Measurements from ENCODE around the gene GLI1.

DNA sequence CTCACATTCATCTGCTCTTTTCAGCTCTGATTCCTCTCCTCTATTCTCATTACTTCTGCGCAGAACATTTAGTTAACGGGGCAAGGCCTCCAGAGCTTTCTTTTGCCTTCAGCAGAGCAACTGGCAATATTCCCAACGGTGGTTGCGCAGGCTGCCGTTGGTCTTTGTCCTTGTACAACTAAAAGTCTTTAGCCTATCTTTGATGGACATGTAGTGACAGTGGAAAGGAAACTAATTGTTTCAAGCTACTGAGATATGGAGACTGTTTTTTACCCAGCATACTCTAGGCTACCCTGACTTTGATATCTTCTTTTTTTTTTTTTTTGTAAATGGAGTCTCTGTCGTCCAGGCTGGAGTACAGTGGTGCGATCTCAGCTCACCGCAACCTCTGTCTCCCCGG, 41.3 kb upstream of the GLI1 start:
- TF ChIP-seq EP300 (IDR thresholded peaks at IDR 0.05; ENCODE audit: borderline replicate concordance) (no peak), TEAD4 (IDR thresholded peaks at IDR 0.05) (no peak), YY1 (IDR thresholded peaks at IDR 0.05; ENCODE audit: low read depth) (no peak), CREB1 (IDR thresholded peaks at IDR 0.05; ENCODE audit: low read depth) (no peak), RAD21 (IDR thresholded peaks at IDR 0.05; ENCODE audit: low read depth) (no peak), CEBPB (IDR thresholded peaks at IDR 0.05) (no peak), MAX (IDR thresholded peaks at IDR 0.05) (no peak)
- TF ChIP-seq, protein P1, sequence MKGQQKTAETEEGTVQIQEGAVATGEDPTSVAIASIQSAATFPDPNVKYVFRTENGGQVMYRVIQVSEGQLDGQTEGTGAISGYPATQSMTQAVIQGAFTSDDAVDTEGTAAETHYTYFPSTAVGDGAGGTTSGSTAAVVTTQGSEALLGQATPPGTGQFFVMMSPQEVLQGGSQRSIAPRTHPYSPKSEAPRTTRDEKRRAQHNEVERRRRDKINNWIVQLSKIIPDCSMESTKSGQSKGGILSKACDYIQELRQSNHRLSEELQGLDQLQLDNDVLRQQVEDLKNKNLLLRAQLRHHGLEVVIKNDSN (IDR thresholded peaks at IDR 0.05) = no peak
- TF ChIP-seq, protein P2, sequence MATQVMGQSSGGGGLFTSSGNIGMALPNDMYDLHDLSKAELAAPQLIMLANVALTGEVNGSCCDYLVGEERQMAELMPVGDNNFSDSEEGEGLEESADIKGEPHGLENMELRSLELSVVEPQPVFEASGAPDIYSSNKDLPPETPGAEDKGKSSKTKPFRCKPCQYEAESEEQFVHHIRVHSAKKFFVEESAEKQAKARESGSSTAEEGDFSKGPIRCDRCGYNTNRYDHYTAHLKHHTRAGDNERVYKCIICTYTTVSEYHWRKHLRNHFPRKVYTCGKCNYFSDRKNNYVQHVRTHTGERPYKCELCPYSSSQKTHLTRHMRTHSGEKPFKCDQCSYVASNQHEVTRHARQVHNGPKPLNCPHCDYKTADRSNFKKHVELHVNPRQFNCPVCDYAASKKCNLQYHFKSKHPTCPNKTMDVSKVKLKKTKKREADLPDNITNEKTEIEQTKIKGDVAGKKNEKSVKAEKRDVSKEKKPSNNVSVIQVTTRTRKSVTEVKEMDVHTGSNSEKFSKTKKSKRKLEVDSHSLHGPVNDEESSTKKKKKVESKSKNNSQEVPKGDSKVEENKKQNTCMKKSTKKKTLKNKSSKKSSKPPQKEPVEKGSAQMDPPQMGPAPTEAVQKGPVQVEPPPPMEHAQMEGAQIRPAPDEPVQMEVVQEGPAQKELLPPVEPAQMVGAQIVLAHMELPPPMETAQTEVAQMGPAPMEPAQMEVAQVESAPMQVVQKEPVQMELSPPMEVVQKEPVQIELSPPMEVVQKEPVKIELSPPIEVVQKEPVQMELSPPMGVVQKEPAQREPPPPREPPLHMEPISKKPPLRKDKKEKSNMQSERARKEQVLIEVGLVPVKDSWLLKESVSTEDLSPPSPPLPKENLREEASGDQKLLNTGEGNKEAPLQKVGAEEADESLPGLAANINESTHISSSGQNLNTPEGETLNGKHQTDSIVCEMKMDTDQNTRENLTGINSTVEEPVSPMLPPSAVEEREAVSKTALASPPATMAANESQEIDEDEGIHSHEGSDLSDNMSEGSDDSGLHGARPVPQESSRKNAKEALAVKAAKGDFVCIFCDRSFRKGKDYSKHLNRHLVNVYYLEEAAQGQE (IDR thresholded peaks at IDR 0.05; ENCODE audit: low read depth) = no peak
